T follicular helper cell (primary cell): Measurements from ENCODE around the gene MAOA.
"Not testable (repeated sequence)": the region's sequence is repeated elsewhere in the genome, so short reads cannot be mapped to it uniquely, and the experiment has no call there.

ENCODE experiments used
- DNase-seq: peaks from one replicate; pipeline ENCODE4 v3.0.0-alpha.2; 2020; ENCODE audit warnings: low read depth
- total RNA-seq, 2 experiments: gene quantifications; one replicate each; lab custom pipeline; 2026; lab: John Stamatoyannopoulos, UW

The MAOA gene
- total RNA-seq, result 0.54 to 1.3 reads per million in 2 experiments

DNA sequence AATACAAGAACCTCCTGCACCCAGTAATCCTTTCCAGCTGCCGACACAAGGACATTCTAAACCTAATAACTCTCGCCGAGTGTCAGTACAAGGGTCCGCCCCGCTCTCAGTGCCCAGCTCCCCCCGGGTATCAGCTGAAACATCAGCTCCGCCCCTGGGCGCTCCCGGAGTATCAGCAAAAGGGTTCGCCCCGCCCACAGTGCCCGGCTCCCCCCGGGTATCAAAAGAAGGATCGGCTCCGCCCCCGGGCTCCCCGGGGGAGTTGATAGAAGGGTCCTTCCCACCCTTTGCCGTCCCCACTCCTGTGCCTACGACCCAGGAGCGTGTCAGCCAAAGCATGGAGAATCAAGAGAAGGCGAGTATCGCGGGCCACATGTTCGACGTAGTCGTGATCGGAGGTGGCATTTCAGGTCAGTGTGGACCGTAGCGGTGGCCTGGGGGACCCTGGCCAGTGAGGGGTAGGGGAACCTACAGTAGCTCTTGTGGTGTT lies at the start of gene MAOA:
TSS of gene MAOA (plus strand) at position 295 of the 490 bp plus-strand sequence. CDS start at position 338, 43 bp downstream.
- peak; percentile 25 for DNase-seq

DNA sequence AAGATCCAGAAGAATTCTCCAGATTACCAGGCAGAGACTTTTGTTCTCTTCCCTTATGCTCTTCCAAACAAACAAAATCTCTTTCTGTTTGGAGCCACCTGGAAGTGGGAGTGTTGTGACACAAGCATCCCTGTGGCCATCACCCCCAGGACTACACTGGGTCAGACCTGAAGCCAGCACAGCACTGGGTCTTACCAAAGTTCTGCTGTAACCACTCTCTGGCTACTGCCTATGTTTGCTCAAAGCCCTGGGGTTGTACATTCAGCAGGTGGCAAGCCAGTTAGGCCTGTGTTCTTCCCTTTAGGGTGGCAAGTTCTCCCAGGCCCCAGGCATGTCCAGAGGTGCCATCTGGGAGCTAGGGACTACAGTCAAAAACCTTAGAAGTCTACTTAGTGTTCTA lies 43.7 kb upstream of the MAOA start:
- DNase-seq, result no peak

DNA sequence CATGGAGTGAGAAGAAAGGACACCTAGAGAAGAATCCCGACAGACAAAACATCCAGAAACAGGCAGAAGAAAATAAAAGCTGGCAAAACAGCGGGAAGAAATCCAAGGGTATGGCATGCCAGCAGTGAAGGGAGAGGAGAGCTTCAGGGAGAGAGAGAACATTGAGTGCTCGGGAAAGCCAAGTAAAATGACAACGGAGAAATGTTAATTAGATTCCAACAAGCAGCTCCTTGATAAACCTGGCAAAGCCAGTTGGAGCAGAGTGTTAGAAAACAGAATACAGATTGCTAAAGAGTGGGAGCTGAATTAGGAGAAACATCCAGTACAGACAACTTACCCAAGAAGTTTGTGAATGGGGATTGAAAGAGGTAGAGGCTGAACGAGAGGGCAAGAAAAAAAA lies 40.4 kb upstream of the MAOA start:
- no peak for DNase-seq

DNA sequence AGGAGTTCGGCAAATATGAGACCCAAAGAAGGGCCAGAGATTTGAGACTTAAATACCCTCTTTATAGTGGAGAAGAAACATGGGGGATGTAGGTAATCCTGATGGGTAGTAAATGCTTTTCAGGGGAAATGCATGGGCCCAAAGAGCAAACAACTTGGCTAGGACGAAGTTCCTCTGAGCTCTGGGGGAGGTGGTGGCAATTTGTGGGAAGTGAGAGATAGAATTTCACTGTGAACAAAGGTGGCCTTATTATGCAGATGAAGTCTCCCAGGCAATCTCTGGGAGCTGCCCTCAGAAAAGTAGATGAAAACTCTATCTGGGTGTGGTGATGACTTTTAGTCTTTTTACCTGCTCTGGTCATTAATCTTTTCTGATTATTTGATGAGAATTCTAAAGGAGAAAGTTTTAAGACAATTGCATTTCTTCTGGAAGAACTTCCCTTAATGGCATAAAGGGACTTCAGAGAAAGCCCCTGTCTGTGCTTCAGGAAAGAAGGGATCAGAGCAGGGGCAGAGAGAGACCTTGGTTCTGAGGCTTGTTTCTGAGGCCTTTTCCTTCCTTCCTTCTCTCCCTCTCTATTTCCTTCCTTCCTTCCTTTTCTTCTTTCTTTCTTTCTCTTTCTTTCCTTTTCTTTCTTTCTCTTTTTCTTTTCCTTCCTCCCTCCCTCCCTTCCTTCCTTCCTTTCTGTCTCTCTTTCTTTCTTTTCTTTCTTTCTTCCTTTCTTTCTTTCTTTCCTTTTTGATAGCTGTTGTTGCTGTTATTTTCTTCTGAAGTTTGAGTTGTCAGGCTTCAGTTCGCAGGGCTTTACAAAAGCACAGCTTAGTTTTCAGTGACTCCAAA lies 37.5 kb upstream of the MAOA start:
- DNase-seq, result no peak

DNA sequence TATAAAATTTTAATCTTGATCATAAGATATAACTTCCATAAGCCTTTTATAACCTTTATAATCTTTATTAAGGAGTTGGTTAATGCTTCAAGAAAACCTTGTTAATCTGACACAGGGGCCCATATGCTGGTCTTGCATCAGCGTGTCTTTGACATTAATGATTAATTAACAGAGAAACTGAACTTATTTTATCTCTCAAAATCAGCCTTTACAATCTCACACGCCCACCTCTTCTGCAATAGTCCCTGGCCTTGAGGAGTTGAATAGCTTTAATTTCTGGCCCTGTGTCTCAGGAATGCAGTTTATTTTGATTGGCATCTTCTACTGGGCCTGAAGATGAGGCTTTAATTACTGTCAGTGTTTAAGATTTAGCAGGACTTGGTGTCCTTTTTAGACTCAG lies 36.2 kb upstream of the MAOA start:
- DNase-seq, result not testable (repeated sequence)

DNA sequence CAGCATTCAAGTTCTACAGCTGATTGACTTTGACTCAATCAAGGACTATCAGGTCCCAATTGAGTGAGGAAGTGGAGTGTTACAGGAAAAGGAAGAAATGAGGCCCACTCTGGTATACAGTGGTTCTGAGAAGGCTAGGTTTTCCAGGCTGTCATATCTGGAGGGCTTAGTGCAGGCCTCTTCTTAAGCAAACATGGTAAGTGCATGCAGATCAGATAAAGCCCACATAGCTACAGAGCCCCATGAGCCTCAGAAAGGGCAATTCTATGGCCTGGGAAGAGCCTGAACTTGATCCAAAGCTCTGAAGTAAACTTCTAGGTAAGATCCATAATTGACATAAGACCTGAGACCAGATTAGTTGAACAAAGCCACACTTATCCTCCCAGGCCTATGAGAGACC lies 29.0 kb upstream of the MAOA start:
- DNase-seq, result no peak

DNA sequence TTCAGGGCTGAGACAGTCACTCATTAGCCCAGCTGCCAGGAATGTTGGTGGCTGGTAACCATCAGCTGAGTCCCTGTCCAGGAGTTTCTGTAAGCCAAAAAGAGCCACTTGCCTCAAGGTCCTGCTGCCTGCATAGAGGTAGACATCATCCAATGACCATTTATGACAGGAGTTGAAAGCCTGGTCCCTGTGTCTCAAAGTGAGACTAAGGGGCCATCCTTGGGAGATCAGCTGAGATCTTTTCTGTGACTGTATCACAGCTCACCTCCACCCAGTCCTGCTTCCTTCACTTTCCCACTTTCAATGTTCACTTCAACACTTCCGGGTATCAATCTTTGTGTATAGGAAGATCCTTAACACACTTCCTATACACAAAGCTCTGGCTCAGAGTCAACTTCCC lies 28.4 kb upstream of the MAOA start:
- no peak for DNase-seq

DNA sequence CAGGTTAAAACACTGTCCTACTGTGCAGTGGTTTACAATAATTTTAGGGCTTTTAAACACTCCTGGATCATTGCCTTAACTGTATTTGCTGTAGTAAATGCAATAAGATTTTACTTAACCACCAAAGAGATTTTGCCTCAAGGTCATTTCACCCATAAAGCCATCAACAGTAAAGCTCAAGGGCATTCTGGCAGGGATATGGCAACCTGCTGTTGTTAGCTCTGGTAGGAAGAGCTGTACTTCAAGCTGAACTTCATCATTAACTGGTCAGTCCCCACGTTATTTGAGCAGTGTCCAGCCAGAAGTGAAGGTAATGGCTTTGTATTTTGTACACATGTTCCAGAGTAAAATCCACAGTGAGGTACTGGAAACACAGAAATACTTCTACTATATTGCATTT lies 26.9 kb upstream of the MAOA start:
- no peak for DNase-seq

DNA sequence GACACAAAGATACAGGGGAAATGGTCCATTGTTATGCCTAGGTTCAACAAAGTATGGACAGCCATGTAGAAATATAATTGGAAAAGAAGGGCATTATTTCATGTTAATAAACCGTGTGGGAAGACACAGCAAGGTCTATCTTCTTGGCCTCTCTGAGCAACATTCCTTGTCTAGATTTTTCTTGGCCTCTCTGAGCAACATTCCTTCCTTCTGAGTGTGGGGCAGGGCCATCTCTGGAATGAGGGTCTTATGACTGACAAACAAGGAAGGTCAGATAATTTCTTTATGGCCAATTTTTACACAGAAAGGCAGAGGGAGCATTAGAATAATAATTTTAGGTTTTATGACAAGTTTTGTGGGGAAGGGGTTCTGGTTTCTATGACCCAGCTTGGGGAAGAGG lies 24.3 kb upstream of the MAOA start:
- no peak for DNase-seq

DNA sequence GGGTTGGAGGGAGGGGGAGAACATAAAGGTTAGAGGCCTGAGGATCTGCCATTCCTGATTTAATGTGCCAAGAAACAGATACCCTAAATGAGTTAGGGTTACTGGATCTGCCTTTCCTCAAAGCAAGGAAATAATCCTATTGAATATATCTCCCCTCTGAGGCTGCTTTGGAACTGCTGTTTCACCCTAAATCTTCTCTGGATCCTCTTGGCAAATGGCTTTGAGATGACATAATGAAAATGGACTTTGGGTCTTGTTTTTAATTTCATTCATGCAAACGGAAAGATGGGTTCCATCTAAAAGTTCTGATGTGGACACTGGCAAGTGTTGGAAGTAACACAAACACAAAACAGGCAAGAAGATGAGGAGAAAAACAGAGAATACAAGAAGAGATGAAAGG lies 23.0 kb upstream of the MAOA start:
- no peak for DNase-seq

DNA sequence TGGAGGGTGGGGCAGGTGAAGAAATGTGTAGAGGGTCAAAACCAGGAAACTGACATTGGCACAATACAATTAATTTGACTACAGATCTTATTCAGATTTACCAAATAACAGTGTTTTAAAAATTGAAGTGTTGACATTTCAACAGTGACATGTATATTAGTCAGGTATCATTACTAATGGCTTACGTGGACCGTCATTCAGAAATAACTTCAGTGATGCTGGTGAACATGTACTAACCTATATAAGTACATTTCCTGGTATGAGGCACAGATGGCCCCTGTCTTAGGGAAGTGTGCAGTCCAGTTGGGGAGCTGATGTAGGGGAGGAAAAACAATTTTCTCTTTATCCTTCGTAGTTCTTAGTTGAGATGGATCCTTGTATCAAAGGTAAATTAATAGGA lies 22.3 kb upstream of the MAOA start:
- no peak for DNase-seq

DNA sequence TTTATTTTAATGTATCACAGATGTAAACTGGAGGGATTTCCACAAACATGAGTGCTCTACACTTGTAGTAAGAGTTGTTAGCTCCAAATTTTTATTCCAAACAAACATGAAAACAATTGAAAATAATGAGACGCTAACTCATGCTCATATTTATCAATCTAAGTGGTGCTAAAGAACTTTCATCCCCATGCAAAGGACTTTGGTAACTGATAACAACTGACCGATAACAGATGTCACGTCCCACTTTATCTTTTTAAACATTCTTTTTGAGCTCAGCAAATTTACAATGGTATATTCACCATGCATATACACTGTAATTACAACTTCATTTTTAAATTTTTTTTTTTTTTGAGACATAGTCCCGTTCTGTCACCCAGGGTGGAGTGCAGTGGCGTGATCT lies 15.6 kb upstream of the MAOA start:
- no peak for DNase-seq

DNA sequence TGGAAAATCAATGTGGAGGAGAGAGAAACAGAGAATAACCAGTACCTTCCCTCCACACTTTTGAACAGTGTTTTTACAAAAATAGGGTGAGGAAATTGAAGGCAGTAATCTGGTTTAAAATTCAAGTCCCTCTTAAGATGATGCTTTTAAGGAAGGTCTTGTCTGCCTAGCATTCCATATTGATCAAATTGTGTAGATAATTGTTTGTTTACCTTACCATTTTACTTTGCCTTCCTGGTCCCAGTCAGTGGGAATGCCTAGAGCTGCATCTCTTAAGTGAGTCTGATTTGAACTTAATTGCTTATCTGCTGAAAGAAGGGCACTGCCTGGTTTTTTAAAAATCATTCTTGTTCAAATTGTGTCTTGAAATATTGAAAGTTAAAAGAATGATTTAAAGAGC lies 14.4 kb upstream of the MAOA start:
- DNase-seq, result no peak

DNA sequence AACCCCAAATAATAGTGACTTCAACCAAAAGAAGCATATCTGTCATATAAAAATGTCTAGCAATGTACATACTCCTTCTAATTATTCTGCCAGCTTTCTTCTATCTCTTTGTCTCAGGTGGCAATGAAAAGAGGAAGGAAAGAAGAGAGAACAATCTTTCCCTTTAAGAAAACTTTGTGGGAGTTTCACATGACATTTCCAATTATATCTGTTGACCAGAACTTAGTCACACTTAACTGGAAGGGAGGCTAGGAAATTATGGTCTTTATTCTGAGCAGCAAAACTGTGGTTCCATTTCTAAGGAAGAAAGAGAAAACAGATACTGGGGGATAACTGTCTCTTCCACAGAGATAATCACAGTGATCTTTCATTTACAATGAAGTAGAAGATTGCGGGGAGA lies 12.9 kb upstream of the MAOA start:
- no peak for DNase-seq

DNA sequence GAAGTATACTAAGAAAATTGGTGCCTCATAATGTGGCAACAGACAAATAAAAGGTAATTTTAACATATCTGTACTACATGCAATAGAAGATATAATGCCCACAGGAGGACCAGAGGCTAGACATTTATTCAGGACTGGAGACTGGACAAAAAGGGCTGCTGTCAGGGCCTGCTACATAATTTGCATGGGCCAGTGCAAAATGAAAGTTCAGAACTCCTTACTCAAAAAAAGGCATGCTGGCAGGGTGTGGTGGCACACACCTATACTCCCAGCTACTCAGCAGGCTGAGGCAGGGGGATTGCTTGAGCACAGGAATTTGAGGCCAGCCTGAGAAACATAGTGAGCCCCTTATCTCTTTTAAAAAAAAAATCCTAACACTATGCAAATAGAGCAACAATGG lies 12.4 kb upstream of the MAOA start:
- DNase-seq, result no peak

DNA sequence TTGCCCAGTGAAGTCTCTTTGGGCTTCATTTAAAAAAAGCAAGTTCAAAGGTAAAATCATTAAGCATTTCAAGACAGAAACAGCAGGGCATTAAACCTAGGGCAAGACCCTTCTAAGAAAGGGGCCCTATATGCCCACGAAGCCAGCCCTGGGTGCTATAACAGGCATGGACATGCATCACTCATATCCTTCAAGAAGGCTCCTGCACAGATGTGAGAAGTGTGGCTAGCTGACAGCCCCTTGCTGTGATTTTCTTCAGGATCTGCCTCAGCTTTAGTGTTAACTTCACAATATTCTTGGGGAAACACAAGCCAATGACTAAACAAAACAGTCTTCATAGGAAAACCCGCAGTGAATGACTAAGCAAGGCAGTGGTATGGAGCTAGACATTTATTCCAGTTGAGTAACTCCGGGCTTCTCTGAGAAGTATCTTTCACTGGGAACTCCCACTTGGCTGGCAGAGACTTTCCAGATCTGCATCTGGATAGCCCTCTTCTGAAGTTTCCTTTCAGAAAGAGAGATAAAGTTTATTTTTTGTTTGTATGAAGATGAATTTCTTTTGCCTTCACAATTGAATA lies 11.9 kb upstream of the MAOA start:
- DNase-seq, result no peak

DNA sequence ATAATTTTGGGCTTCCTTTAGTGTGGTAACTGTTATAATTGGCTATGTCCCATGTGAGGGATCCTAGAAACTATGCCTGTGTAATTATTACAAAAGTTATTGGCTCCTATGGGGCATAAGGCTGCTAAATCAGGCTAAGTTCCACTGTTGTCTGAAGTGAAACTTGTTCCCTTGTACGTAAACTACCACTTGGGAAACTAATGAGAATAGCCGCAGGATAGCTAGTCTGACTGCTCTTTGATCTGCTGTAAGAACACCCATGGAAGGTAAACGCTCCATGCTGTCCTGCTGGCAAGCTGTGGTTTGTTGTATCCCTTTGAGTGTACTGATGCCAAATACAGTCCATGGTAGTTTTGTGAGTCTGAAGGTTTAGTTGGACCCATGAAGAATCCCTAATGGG lies 9.3 kb upstream of the MAOA start:
- DNase-seq, result no peak

DNA sequence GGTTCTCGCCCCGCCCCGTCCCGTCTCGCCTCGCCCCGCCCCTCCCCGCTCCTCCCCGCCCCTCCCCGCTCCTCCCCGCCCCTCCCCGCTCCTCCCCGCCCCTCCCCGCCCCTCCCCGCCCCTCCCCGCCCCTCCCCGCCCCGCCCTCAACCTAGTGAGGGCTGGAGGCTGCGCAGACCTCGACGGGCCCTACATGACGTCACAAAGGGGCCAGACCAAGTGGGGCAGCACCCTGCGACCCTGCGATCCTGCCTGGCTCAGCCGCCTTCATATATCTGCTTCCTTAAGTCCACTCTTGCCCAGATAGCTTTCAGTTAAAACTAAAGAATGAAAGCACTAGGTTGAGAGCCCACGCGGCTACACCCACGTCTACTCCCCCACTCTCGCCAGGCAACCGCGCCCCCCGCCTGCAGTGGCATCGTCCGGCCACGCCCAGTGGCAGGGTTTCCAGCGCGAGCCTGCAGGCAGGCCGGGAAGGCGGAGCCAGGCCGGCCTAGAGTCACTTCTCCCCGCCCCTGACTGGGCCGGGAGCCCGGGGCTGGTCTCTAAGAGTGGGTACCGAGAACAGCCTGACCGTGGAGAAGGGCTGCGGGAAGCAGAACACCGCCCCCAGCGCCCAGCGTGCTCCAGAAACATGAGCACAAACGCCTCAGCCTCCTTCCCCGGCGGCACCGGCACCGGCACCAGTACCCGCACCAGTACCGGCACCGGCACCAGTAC lies 1.5 kb upstream of the MAOA start:
- peak; percentile 78 for DNase-seq

DNA sequence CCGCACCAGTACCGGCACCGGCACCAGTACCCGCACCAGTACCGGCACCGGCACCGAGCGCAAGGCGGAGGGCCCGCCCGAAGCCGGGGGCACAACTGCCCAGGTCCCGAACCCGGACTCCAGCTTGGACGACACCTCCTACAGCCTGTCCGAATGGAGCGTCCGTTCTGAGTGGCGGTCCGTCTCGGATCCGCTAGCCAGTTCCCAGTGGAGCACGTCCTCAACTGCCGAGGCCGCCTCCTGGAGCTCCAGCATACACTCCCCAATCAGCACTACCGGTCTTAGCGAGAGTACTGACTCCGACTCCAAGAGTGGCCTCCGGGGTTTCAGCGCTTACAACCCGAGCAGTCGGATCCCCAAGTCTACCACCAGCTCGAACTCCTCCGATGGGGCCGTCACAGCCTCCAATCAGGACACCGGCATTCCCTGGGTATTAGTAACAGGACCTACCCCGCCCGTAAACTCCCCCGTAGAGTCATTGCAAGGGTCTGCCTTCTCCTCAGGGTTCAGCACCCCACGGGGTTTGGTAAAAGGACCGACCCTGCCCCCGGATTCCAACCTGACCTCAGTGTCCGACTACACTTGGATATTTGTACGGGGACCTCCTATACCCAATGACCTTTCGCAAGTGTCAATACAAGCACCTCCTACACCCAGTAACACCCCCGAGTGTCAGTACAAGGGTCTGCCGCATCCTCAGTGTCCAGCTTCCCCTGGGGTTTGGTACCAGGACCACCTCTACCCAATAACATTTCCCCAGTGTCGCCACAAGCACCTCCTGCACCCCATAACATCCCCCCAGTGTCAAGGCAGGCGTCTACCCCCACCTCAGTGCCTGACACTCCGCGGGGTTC lies 721 bp upstream of the MAOA start:
- DNase-seq, result no peak

DNA sequence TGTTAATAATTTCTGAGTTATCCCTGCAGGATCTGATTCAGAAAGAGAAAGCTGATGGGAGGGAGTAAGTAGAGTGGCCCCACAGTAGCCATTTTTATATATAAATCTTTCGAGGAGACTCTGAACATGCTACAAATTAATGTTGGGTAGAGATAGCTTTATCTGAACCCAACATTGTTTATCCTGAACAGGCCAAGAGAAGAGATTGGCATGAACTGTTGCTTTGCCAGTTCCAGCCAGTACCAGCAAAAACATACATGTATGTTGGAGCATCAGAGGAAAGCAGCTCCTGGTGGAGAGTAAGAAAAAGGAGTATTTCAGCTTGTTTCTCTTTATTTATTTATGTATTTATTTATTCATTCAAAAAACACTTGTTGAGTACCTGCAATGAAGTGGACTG lies 1.6 kb downstream of the MAOA start:
- no peak for DNase-seq

DNA sequence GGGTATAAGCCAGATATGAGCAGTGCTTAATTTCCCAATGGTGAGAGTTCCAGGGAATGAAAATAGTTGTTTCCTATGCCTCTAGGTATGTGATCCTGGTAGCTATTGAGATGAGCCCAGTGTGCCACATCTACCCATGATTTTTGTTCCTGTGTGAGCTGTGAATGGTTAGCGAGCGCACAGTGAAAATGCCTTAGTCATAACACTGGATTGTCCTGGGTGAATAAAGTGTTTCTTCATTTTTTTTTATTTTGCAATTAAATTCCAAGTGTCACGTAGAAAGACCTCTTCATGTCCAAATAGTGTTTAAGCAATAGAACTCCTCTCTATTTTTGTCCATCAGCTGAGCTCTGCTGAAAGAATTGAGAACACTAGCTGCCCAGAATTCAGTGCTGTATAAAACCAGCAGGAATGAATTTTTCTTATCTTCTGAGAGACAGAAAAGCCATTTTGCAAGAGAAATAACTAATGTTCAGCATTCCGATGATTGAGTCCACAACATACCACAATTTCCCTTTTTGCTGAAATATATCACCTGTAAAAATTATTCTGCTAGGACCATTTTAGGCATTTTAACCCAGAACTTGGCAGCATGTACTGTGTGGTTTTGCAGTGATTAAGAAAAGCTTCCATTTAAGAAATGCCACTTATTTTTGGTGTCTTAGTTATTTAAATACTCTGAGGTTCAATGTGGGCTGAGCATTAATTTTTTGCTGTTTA lies 5.6 kb downstream of the MAOA start:
- no peak for DNase-seq
